ENCODE results near the gene ESPN.

ESPN gene

DNA sequence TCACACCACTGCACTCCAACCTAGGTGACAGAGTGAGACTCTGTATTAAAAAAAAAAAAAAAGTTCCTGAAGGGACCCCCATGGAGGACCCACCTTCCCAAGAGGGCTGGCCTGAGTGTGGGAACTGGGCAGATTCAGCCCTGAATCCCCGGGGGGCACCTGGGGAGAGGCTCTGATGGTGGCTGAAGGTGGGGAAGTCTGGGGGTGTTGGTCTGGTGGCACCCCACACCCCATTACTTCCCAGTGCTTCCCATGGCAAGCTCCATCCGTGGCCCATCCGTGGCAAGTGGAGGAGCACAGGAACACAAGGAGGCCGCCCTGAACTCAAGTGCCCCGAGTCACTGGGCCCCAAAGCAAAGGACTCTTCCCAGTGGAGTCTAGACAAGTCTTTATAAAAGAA is 42.2 kb downstream of the ESPN start:
- no peak for DNase-seq

DNA sequence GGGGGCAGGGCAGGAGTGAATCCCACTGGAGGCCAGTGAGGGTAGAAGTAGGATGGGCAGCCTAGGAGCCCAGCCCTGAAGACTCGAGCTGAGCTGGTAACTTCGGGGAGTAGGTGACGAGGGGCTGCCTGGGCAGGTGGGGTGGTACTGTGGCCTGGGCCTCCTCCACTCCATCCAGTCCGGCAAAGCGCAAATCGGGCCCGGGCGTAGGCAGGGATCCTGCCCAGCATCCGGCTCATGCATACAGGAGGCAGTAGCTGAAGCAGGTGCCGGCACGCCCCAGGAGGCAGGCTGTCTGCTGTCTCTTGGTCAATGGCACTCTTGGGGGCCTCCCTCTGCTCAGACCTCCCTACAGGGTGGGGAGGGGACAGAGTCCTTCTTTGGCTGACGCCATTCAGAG is 42.6 kb downstream of the ESPN start:
- no peak for DNase-seq

DNA sequence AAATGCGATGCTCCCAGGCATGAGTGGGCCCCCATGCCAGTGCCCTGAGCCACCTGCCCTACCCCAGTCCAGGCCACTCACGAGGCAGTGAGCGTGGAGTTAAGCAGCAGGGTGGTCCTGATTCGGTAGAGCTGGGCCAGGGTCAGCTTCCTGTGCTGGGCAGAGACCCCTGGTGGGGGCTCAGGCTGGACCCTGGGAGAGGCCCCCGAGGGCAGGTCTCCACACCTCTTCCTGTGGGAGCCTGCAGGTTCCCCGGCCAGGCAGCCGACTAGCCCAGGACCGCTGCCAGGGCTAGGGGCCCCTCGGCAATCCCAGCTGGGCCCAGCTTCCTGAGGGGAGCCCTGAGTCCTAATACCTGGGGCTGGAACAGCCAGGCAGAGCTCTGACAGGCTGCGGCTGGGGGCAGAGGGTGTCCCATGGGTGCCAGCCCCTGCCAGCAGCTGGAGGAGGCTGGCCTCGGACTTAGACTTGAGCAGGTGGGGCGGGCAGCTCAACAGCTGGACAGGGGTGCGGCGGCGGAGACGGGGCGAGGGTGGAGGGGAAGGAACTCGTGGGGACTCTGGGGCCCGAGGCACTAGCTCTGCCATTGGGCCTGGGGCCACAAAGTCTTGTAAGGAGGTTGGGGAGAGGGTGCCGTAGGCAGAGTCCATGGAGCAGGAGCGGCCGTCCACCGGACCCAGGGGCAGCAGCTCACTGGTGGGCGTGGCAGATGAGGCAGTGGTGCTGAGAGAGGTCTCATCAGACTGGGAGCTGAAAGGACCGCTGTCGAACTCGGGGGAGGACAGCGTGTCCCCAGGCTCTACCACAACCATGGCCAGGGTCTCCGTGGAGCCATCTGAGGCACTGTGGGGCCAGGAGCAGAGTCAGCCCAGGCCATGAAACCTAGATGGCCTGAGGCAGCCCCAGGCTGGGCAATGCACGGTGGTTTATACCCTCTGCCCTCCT is 43.4 kb downstream of the ESPN start:
- no peak for DNase-seq

DNA sequence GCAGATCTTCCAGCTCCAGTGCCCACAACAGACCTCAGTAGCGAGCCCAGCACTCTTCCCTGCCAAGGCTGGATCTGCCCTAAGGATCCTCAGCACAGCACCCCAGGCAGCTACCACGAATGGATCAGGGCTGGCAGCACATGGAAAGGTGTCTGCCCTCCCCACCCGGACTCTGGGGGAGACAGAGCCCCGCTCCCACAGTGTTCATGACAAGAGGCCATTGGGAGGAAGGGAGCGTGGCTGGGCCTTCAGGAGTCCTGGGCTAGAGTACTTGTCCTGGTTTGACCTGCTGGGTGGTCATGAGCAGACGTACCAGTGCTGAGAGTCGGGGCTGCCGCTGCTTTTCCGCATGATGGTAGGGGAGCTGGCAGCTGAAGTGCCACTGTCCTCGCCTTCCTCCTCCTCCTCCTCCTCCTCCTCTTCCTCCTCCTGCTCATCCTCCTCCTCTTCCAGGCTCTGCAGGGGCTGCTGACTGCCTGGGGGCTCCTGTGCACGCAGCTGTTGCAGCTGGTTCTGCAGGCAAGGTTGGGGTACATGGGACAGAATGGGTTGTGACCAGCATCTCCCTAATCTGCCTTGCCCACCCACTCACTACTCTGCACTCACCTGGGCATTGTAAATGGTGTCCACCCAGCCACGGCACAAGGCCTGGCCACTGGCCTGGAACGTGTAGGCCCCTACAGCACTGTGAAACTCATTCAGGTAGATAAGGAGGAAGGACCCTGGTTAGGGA is 44.3 kb downstream of the ESPN start:
- no peak for DNase-seq

DNA sequence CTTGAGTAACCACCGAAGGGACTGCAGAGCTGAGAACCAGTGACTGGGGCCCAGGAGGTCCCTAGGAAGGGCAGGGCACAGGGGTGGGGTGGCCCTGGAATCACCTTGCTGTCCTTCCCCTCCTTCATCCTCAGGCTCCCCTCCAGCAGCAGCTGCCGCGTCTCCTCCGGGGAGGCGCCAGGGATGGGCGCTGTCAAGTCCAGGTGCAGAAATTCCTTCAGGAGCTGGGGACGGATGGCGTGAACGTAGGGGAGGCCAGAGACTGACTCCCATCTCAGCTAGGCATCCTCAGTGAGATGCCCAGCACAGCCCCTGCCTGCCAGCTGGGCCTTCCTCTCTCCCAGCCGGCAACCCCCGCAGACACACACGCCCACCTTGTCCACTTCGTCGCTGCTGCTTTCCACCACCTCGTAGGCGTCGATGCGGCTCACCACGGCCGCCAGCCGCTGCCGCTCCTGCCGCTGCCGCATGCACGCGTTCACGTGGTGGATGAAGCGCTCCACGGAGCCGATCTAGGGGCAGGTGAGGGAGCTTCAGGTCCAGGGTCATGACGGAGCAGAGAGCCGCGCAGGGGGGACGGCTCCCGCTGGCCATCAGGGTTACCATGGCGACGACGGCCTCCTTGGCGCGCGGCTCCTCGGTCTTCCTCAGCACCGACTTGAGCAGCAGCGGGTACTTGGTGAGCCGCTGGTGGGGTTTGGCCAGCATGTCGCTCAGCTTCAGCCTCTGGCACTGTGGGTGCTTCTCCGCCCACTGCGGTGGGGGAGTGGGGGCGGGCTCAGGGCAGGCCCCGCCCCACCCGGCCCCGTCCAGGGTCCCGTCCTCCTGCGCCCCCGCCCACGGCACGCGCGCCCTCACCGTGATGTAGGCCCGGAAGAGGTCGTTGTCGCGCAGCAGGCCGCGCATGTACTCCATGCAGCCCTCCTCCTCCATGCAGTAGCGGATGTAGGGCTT is 45.8 kb downstream of the ESPN start:
- no peak for DNase-seq

DNA sequence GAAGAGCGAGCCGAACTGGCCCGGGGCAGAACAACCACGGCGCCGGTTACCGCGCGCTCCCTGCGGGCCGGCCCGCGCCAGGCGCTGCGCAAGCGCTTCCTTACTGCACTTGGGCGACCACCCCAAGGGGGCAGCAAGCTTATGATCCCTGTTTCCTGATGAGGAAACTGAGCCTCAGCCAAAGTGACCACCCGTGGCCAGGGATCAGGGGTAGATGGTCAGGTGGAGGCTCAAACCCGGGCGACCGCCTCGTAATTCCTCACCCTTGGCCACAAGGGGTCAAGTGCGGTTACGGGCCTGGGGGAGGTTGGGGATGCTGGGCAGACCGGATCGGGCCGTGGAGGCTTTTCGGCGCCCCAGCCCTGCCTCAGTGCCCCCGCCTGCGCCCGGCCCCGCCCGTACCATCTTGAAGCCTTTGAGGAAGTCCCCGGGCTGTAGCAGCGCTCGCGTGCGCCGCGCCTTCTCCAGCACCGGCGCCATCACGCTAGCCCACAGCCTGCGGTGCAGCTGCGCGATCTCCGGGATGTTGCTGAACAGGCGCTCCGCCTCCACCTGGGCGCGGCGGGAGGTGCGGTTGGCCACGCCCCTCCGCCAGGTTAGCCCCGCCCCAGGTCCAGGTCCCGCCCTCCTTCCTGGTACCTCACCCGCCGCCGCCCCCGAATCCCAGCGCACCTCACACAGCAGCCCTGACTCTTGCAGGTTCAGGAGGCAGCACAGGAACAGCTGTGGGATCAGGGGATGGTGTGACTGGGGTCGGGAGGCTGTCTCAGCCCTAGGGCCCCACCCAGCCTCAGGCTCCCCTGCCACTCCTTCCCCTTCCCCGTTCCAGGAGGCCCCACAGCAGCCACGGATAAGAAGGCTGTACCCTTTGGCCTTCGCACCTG is 46.8 kb downstream of the ESPN start:
- no peak for DNase-seq

DNA sequence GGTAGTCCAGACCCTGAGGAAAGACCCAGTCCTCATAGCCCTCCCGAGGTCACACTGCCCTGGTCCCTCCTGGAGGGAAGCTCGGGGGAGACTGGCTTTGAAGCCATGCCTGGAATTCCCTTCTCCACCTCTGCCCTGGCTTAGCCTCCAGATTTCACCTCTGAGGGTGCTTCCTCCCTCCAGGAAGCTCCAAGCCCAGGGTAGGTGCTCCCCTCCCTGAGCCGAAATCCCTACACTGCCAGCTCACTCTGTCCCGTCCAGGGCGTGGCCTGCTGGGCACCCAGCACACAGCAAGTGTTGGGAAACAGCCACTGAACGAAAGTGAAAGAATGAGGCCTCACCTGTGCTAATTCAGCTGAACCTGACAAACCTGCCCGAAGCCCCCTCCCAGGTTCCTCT is 47.4 kb downstream of the ESPN start:
- DNase-seq: no peak

DNA sequence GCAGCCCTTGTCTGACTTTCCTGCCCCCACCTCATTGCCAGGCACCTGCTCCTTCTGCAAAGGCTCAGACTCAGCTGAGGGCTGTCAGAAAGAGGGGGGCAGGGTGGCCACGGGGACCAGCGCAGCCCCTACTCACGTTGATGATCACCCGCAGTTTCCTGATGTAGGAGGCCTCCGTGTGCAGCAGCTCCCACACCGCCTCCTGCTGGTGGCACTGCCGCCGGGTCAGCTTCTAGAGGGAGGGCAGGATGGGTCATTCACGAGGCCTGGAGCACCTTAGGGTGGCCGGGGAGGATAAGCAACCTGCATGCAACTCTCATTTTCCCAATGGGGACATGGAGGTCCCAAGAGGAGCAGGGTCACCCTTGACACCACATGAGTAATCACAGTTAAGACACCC is 47.8 kb downstream of the ESPN start:
- DNase-seq: peak; percentile 54

DNA sequence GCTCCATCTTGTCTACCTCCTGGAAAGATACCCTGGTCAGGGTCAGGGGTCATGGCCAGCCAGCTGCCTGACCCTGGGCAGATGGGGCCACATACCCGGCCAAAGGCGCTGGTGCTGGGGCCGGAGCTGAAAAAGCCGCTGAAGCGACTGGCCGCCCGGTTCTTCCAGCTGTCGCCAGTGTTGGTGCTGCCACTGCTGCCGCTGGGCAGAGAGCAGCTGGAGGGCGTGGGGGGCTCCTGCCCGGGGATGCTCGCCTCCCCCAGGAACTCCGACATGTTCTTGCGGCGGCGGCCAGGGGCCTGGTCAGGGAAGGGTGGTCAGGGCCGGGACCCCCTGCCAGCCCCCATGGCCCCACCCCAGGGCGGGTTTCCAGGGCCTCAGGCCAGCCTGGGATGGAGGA is 48.6 kb downstream of the ESPN start:
- no peak for DNase-seq

DNA sequence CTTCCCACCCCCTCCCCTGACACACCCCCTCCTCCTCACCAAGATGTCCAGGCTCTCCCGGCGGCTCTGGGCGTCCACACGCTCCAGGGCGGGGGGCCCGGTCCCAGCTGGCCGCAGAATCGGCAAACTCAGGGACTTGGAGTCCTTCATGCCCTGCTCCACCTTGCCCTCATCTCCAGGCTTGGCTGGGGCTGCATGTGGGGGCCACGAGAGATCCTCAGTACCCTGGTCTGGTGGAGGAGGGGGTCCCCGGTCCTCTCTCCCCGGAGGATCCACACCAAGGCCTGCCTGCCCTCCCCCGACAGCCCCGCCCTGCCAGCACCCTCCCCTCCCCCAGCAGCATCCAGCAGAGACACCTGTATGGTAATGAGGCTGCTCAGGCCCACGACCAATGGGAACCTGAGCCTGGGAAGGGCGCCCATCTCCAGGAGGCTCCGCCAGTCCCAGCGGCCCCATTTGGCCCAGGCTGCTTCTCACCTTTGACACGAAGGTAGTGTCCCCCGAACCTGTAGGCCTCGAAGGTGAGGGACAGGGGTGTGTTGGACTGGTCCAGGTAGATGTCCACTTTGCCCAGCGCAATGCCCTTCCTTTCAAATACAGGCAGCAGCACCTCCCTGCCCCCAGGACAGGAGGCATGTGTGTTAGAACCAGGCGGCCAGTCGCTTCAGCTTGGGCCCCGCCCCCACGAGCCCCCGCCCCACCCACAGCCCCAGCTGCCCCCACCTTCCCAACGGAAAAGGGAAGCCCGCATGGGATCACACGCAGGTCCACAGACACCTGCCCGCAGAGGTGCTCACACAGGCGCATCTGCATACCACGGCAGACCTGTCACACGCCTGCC is 49.6 kb downstream of the ESPN start:
- no peak for DNase-seq

DNA sequence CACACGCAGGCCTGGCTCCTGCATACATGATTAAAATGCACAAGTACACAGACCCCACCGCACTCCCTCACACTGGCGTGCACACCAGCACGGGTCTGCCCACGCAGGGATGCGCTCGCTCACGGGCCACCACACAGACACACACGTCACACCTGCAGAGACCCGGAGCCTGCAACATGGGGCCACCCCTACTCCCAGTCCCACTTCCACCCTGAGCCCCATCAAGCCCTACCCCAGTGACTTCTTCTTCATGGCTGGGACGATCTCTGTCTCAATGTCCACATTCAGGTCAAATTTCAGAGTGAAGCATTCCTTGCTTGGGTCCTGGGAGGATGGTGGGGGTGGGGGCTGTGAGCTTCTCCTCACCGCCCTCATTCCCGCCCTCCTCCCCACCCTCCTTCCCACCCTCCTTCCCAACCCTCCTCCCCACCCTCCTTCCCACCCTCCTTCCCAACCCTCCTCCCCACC is 50.3 kb downstream of the ESPN start:
- no peak for DNase-seq

DNA sequence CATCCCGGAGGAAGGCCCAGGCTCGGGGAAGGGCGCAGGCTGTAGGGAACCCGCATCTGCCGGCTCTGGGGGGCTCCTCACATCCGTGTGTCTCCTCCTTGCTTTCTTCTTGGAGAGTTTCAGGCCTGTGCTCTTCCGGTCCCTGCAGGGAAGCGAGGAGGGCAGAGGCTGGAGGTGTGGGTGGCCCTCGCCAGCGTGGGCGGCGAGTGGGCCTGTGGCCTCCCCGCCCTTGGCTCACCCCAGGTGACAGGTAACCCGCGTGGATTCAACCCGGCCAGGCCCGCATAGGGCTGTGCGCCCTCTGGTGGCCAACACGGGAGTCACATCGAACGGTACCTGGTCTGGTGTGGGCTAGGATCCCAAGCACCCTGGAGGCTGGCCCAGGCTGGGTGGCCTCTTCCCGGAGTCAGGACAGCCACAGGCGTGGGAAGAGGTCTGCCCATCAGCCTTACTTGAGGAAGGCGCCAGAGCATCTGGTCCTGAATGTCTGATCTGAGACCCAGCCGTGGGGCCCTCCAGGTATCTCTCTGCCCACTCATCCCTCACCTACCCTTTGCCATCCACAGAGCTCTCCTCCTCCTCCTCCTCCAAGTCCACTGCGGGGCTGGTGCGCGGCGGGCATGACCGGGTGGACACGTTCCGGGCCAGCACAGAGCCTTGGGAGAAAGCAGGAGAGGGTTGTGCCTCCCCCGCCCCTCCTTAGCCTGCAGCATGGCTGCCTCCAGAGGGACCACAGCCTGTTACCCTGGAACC is 51.0 kb downstream of the ESPN start:
- DNase-seq: peak; percentile 83

DNA sequence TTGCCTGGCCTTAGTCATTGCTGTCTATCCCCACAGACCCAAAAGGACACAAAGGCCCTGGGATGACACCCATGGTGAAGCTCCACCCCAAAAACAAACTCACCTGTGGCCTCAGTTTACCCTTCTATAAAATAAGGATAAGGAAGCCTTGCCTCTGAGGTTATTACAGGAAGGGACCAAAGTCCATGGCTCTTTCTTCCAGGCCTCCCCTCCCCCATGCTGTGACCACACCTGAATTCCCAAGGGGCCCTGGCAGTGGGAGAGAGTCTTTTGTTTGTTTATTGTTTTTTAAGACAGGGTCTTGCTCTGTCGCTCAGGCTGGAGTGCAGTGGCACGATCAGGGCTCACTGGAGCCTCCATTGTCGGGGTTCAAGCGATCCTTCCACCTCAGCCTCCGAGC is 51.9 kb downstream of the ESPN start:
- no peak for DNase-seq

DNA sequence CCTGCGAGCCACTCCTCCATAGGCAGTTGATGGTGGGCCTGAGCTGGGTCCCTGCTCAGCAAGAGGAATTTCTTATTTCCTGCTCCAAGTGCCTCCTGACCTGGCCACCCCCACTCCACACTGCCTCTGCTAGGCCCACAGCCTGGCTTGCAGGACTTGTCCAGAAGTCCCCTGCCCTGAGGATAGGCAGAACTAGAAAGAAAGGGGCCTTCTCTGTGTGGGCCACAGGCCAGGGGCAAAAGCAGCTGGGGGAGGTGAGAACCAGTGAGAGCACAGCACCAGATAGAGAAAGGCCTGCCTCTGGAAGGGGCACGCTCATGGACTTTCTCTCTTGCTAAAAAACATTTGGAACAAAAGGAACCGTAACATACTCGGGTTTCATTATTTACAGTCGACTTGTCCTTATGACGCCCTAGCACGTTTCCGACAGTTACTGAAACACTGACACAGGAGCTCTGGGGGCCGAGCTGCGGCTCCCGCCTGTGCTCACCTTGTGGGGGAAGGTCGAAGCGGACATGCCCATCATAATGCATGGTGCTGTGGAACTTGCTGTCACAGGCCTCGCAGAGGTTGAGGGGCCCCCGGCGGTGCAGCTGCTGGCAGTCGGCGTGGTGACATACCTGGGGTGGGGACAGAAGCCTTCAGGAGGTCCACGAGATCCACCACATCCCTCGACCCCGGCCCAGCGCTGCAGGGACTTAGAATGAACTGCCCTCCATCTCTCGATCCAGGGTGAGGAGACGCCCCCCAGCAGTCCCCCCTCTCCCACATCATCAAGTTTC is 52.7 kb downstream of the ESPN start:
- no peak for DNase-seq

DNA sequence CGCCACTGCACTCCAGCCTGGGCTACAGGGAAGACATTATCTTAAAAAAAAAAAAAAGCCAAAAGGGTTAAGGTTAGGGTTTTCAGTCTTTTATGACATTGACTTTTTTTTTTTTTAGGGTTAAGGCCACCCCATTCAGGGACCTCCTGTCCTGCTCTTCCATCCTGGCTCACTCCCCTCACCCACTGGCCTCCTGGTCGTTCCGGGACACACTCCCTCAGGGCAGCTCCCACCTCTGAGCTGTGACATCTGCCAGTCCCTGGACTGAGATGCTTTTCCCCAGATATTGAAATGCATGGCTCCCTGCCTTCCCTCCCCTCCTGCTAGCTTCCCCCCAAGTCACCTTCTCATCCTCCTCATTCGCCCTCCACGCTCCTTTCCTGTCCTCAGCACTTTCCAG is 57.2 kb downstream of the ESPN start:
- DNase-seq: no peak

DNA sequence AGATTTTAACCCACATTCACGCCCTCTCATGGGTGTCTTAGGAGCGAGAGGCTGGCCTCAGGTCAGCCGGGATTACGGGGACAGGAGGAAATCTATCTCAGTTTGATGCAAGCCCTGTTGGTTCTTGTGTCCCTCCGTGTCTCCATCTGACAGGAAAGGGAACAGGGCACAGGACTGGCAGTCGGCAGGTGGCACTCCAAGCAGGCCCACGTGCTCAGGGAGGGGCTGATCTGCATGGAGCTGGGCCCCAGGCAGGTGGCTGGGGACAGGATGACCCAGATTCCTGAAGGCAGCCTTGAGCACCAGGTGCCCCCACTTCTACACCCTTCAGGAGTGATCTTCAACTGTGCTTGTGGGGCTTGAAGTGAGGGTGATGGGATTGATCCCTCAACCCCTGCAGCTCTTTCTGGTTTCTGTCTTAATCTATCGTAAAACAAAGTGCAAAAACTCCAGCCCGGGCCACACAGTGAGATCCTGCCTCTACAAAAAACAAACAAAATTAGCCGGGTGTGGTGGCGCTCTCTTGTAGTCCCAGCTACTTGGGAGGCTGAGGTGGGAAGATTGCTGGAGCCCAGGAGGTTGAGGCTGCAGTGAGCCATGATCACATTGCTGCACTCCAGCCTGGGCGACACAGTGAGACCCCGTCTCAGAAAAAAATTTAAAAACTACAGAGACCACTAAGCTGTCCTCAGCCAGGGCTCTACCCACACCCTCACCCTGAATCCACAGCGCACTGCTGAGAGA is 58.6 kb downstream of the ESPN start:
- DNase-seq: no peak

DNA sequence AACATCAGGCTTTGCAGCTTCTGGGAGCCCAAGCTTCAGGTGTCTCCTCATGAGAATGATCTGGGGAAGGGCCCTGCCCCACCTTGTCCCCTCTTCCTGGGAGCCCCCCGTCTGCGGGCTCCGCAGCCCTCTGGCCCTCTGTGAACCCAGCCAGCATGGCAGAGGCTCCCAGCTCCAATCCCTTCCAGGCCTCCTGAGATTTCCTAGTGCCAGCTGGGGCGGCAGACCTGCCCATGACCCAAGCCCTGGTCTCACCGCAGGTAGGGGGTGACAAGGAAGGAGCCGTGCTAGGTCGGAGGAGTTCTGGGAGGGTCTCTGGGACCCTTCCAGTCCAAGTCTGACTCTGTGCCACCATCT is 59.2 kb downstream of the ESPN start:
- DNase-seq: no peak

DNA sequence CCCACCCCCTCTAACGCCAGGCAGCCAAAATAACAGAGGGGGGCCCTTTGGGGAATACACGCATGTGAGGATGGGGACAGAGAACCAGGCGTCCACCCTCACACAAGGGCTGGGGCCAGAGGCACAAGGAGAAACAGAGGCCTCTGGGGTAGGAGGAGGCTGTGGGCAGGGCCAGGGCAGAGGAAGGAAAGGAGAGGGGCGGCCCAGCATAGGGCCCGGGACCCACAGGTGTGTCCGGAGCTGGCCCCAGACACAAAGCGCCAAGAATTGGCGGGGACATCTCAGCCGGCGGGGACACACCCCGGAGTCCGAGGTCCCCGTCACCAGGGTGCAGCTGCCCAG is 60.2 kb downstream of the ESPN start:
- DNase-seq: no peak

Data from activated CD4-positive, alpha-beta T cell treated with anti-CD3 and anti-CD28 coated beads for 48 hours (primary cell).